NCI-H2227 treated with DMSO at 0.1 percent for 48 hours (cell line): ENCODE data around the gene PAPSS2.
"Not testable (repeated sequence)": the region's sequence is repeated elsewhere in the genome, so short reads cannot be mapped to it uniquely, and the experiment has no call there.

Experiments used
- DNase-seq: peaks from one replicate; lab custom pipeline; 2025; lab: John Stamatoyannopoulos, UW

The PAPSS2 gene

DNA sequence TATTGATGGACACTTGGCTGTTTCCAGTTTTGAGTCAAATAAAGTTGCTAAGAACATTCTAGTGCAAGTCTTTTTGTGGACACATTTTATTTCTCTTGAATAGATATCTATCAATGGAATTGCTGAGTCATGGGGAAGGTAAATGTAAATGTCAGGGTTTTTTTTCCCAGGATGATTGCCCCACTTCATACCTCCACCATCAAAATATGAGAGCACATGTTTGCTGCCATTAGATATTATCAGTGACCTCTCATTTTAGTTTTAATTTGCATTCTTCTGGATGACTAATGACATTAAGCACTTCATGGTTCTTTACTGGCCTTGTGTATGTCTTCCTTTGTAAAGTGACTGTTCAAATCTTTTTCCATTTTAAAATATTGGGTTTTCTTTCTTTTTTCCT, 45.7 kb downstream of the PAPSS2 start:
- DNase-seq: no peak

DNA sequence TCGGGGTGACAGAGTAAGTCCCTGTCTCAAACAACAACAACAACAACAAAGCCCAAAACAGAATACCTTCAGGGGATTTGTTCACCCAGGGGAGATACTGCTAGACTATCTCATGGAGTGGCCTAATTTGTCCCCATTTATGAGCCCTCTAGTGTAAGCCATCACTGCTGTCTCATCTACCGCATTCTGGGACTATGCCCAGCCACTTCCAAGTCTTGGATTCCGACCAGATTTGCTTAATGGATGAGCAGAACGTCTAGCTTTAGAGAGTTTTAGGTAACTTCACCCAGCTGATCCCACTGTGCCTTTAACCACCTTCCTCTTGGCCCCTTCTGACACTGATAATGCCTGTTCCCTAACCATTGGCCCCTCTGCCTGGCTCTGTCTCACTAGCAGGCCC, 47.1 kb downstream of the PAPSS2 start:
- no peak for DNase-seq

DNA sequence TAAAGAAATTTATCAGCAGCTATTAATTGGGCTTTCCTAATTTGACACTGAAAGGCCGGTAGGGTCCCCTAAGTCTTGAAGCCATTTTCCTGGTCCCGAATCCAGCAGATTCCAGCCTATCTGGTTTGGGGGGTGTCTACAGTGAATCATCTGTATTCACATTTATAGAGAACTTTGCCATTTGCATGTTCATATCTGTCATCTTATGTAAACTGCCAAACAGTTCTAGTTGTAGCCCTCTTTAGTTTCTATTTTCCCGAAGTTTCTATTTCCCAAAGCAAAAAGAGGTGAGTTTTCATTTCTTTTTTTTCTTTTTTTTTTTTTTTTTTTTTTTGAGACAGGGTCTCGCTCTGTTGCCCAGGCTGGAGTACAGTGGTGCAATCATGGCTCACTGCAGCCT, 47.6 kb downstream of the PAPSS2 start:
- no peak for DNase-seq

DNA sequence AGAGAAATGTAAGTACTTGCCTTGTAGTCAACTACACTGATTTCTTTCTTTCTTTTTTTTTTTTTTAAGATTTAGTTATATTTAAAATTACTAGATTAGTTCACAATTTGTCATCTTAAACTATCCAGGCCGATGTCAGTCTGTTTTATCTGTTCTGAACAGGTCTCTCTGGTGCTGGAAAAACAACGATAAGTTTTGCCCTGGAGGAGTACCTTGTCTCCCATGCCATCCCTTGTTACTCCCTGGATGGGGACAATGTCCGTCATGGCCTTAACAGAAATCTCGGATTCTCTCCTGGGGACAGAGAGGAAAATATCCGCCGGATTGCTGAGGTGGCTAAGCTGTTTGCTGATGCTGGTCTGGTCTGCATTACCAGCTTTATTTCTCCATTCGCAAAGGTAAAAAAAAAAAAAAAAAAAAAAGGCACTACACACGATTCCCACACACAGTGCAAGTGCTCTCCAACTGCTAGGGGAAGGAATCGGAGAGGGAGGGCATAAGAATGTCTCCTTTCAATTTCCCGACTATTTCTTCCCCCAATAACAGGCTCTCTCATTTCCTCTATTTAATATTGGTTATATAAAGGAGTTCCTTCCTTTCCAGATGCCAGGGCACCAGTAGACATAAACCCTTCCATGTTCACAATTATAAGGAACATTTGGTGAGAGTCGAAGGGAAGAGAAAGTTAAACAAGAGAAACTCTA, 53.4 kb downstream of the PAPSS2 start:
- no peak for DNase-seq

GRCh38 chr10:87713707-87714106, 54.0 kb downstream of the PAPSS2 start:
- DNase-seq: no peak

GRCh38 chr10:87715552-87716347, 56.1 kb downstream of the PAPSS2 start:
- DNase-seq: no peak

GRCh38 chr10:87716348-87716670, 56.6 kb downstream of the PAPSS2 start:
- DNase-seq: no peak

DNA sequence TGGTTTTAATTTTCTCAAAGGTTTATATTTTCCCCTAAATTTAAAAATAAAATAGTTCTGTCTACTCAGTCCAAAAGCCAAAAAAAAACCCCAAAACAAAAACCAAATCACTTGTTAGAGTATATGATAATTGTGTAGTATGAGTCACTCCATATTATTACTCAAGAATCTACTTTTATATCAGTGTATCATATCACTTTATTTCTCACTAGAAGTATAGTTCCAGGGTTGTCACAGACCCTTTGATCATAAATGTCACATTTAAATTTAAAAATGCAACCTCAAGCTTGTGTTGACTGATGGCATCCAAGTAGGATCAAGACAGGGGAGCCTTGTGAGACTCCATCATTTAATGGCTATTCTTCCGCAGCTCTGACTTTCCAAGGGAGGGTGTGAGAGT, 61.0 kb downstream of the PAPSS2 start:
- no peak for DNase-seq

DNA sequence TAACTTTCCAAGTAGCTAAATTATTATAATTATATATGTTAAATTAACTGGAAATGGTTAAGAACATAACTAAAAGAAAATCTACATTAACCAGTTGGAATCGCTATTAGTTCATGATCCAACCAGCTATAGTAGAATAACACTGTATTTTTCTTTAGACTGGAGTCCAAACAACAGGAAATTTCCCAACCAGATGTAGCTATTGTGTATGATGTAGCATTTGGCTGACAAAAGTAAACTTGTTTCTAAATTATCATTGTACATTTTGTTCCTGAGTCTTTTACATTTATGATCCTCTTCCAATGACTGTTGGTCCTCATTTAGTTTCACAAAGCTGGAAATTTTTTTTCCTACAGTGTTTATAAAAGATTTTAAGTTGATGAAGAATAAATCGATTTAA, 62.1 kb downstream of the PAPSS2 start:
- no peak for DNase-seq

- no peak for DNase-seq
These were observed 63.0 kb downstream of the PAPSS2 start for GRCh38 chr10:87722716-87723115.

DNA sequence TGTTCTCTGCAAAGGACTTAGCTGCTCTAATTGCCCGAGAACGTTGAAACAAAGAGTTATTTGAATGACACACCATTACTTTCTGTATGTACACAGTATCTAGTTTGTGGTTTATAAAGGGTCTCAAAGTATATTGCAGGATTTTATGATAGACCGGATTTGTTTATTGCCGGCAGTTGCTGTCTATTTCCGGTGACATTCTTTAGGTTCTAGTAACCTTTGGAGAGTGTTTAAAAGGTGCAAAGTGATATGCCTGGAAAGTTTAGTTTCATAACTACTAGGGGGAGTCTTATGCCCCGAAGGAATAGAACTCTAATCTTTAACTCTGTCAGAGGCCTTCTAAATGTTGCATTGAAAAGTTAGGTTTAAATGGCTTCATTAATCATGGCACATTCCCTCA, 63.8 kb downstream of the PAPSS2 start:
- no peak for DNase-seq

- DNase-seq: no peak
These were observed 65.1 kb downstream of the PAPSS2 start for GRCh38 chr10:87724789-87725188.

DNA sequence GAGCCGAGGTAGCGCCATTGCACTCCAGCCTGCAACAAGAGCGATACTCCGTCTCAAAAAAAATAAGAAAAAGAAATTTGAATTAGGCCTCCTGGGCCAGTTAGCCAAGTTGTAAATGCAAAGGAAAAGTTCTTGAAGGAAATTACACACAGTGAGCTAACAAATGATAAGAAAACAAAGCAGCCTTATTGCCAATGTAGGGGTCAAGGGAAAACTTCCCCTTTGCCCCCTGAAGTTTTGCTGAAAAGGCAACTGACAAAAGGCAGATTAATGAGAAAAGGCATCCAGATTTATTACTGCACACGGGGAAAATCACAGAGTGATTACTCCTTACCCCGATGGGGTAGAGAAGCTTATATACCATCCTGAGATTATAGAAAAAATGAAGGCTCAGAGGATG, 70.3 kb downstream of the PAPSS2 start:
- DNase-seq: no peak

DNA sequence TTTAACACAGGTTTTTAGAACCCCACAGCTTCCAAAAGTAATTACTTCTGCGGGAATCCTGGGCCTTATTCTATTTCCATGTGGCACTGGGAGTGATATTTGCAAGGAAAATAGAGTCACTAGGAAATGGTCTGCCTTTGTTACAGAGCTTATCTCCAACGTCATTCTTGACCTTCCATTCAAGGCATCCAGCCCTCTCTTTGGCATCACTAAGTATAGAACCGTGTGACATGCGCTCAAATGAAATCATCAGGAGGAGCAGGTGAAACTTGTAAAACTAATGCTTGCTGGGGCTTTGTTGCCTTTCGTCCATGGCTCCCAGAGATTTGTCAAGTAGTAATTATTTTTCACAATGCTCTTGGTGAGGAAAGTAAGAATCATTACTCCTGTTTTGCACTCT, 73.4 kb downstream of the PAPSS2 start:
- DNase-seq: peak; percentile 28

- DNase-seq: peak; percentile 72
These were observed 75.5 kb downstream of the PAPSS2 start for GRCh38 chr10:87734987-87735827.

- not testable (repeated sequence) for DNase-seq
These were observed 78.6 kb downstream of the PAPSS2 start for GRCh38 chr10:87738253-87738652.

DNA sequence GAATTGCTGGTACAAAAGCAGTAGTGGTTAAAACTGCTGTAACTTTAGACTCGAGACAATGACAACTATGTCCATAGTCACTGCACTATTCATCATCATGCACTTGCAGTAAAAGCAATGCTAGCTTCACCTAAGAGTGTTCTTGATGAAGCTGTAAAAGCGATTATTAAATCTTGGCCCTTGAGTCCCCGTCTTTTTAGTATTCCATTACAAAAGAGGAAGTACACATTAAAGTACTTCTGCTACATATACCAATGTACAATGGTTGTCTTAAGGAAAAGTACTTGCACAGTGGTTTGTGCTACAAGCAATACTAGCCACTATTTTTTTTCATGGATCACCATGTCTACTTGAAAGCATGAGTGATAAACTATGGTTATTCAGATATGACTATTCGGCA, 80.0 kb downstream of the PAPSS2 start:
- DNase-seq: no peak

- DNase-seq: no peak
These were observed 80.6 kb downstream of the PAPSS2 start for GRCh38 chr10:87740254-87740655.

- not testable (repeated sequence) for DNase-seq
These were observed 83.4 kb downstream of the PAPSS2 start for GRCh38 chr10:87742992-87743610.

DNA sequence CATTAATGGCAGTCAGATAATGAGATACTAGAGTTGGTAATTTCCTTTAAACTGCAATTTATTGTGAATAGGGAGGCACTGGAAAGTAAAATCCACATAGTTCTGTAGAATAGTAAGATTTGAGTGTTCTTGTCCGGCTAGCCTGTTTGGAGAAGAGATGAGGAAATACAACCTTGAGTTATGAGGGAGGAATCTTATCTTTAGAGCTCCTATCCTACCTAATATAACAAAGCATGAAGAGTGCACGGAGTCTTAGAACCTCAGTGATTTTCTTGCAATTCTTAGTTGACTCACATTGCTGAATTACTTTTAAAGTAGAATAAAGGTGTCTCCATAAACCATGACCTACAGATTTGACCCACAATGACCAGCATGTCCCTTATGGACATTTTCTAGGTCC, 84.9 kb downstream of the PAPSS2 start:
- DNase-seq: no peak

GRCh38 chr10:87746911-87747310, 87.2 kb downstream of the PAPSS2 start:
- DNase-seq: no peak

DNA sequence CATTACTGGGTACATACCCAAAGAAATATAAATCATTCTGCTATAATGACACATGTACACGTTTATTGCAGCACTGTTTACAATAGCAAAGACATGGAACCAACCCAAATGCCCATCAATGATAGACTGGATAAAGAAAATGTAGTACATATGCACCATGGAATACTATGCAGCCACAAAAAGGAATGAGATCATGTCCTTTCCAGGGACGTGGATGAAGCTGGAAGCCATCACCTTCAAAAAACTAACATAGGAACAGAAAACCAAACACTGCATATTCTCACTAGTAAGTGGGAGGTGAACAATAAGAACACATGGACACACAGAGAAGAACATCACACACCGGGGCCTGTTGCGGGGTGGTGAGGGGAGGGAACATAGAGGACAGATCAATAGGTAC, 88.6 kb downstream of the PAPSS2 start:
- DNase-seq: not testable (repeated sequence)
